ENCODE data around the gene NLK. TPM values are rescaled to one million over a fixed set of nuclear protein-coding genes. Genes with fewer than 3 reads are reported as not detected.

Gene NLK
- total and polyA plus RNA-seq, 2 donors (not counting 3 experiments of a cell fraction or from before 2014, with no cell fraction given) = 23.8 to 34.2 TPM

DNA sequence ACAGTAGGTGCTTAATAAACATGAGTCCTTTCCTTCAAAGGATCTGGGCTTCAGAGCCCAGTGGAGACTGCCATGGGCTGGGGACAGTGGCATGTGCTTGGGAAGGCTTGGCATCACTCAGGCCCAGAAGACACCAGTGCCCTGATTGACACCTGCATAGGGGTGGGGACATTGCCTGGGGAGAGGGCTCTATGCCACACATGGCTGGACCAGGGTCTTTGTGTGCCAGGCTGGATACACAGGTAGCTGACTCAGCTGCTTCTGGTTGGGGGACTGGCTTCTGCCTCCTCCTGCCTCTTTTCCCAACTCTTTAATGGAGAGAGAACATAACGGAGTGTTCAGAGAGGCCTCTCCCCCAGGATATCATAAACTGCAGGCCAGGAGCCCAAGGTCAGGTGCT, 183.4 kb downstream of the NLK start:
- Histone ChIP-seq H3K4me2 (ENCODE audit: insufficient read depth, low read length) (no peak overlapping the region), H3K79me2 (ENCODE audit: control insufficient read depth, insufficient read depth, low read length) (no peaks in the 10 kb centered on the region), H3K4me3 (replicated peaks in 1 of 3; ENCODE audit: insufficient read depth in 1 of 3, low read depth in 1 of 3, low read length in 3 of 3) (no peak overlapping the region), H2AFZ (ENCODE audit: low read depth, low read length) (no peak overlapping the region), H4K20me1 (replicated peaks; ENCODE audit: control insufficient read depth, extremely low read depth, insufficient read depth, low read length) (no peaks in the 10 kb centered on the region), H3K9me1 (replicated peaks; ENCODE audit: control insufficient read depth, extremely low read depth, insufficient read depth, low read length) (no peaks in the 10 kb centered on the region), H3K4me1 (ENCODE audit: control insufficient read depth, extremely low read depth, insufficient read depth, low read length) (peaks cover 3% of the 10 kb centered on the region), H3K9ac (replicated peaks; ENCODE audit: extremely low read depth, insufficient read depth, low read length) (no peak overlapping the region), H3K27me3 (ENCODE audit: control insufficient read depth in 2 of 2, insufficient read depth in 2 of 2, low read length in 2 of 2) (peaks cover 13 to 23% of the 10 kb centered on the region in 2 experiments), H3K36me3 (ENCODE audit: control insufficient read depth in 2 of 2, extremely low read depth in 1 of 2, insufficient read depth in 2 of 2, low read length in 2 of 2) (no peaks in the 10 kb centered on the region), H3K27ac (ENCODE audit: insufficient read depth, low read depth, low read length) (no peak overlapping the region), H3K9me3 (replicated peaks; ENCODE audit: control insufficient read depth, insufficient read depth, low read length) (no peaks in the 10 kb centered on the region)
- TF ChIP-seq MYC (IDR thresholded peaks at IDR 0.05; ENCODE audit: low read depth, low read length) = no peak
- TF ChIP-seq POLR2A (IDR thresholded peaks at IDR 0.05; ENCODE audit: low read depth, low read length) = no peak
- no peak for TF ChIP-seq JUN (IDR thresholded peaks at IDR 0.05; ENCODE audit: borderline replicate concordance, insufficient read depth, insufficient read length, low read depth)
- no peak for TF ChIP-seq GATA2 (IDR thresholded peaks at IDR 0.05; ENCODE audit: insufficient read depth, insufficient read length, low read depth, low read length)
- TF ChIP-seq EZH2 (IDR thresholded peaks at IDR 0.05; ENCODE audit: borderline replicate concordance, low read depth, low read length, severe bottlenecking) = no peak
- no peak for TF ChIP-seq MAX (IDR thresholded peaks at IDR 0.05; ENCODE audit: insufficient read depth, insufficient read length)
- no peak for TF ChIP-seq POLR2AphosphoS5 (IDR thresholded peaks at IDR 0.05; ENCODE audit: insufficient read depth, low read depth, low read length)
- TF ChIP-seq CTCF (IDR thresholded peaks at IDR 0.05; ENCODE audit: extremely low read depth in 1 of 2, insufficient read depth in 1 of 2, low read depth in 1 of 2, low read length in 2 of 2) = no peak
- TF ChIP-seq FOS (IDR thresholded peaks at IDR 0.05; ENCODE audit: borderline replicate concordance, insufficient read depth, low read length) = no peak
- dilution Hi-C loops (cut with MboI; ENCODE audit: extremely low pct_ligation_motif_present, low sequenced_read_pairs) (no loop called here), intact Hi-C loops (cut with micrococcal nuclease) (no loop called here)
- ChIA-PET POLR2A (no interaction called here), CTCF (interaction anchor here (0.9 to 1.3 kb wide), 2 partner anchors 26 to 195 kb away, joined by 3 to 4 read pairs; no protein-coding TSS in a partner anchor)
- no peak for DNase-seq (ENCODE audit: low read depth, low spot score)
- FAIRE-seq = no peak
- no TSS peak for BruUV-seq (replicated peaks)

Data from endothelial cell of umbilical vein (primary cell).